ENCODE measurements around the gene AXIN1.

DNA sequence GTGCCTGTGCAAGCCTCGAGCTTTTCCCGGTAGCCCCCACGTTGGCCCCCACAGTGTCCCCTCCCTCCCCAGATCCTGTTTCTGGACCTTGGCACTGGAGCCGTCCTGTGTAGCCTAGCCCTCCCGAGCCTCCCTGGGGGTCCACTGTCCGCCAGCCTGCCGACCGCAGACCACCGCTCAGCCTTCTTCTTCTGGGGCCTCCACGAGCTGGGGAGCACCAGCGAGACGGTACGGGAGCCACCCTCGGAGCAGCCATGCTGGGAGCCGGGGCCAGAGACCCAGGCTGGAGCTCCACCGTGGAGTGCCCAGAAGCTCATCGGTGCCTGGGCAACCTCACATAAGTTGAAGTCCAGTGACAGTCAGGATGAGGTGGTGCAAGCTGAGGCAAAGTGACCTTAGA is 88.6 kb downstream of the AXIN1 start:
- TF ChIP-seq, protein P1, sequence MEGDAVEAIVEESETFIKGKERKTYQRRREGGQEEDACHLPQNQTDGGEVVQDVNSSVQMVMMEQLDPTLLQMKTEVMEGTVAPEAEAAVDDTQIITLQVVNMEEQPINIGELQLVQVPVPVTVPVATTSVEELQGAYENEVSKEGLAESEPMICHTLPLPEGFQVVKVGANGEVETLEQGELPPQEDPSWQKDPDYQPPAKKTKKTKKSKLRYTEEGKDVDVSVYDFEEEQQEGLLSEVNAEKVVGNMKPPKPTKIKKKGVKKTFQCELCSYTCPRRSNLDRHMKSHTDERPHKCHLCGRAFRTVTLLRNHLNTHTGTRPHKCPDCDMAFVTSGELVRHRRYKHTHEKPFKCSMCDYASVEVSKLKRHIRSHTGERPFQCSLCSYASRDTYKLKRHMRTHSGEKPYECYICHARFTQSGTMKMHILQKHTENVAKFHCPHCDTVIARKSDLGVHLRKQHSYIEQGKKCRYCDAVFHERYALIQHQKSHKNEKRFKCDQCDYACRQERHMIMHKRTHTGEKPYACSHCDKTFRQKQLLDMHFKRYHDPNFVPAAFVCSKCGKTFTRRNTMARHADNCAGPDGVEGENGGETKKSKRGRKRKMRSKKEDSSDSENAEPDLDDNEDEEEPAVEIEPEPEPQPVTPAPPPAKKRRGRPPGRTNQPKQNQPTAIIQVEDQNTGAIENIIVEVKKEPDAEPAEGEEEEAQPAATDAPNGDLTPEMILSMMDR (IDR thresholded peaks at IDR 0.05; ENCODE audit: low read length), result no peak
- TF ChIP-seq EZH2phosphoT487 (IDR thresholded peaks at IDR 0.05; ENCODE audit: low read length), result no peak
- TF ChIP-seq EZH2 (optimal IDR thresholded peaks at IDR 0.05; ENCODE audit: low read depth, low read length), result no peak
